HG02981 (cell line): ENCODE measurements around the gene PRR5L.
A peak's percentile ranks its signal among the peaks of the same experiment; 100 is the strongest.

ENCODE experiments used
- ATAC-seq: cut with Tn5 transposase; IDR thresholded peaks from one replicate; pipeline ENCODE4 v1.9.1; 2021; ENCODE audit warnings: mild to moderate bottlenecking, moderate library complexity; ENCODE audit not compliant: unreplicated experiment

PRR5L gene

GRCh38 chr11:36427079-36427478, 131.0 kb downstream of the PRR5L start:
- ATAC-seq = no peak

- no peak for ATAC-seq
Observed at GRCh38 chr11:36427876-36428275, 131.8 kb downstream of the PRR5L start.

- no peak for ATAC-seq
Observed at GRCh38 chr11:36431429-36432092, 135.5 kb downstream of the PRR5L start.

- ATAC-seq = no peak
Observed at GRCh38 chr11:36432093-36432469, 136.0 kb downstream of the PRR5L start.

- no peak for ATAC-seq
Observed at GRCh38 chr11:36432738-36433137, 136.7 kb downstream of the PRR5L start.

GRCh38 chr11:36436064-36436463, 140.0 kb downstream of the PRR5L start:
- no peak for ATAC-seq

- no peak for ATAC-seq
Observed at GRCh38 chr11:36436589-36436988, 140.5 kb downstream of the PRR5L start.

- no peak for ATAC-seq
Observed at GRCh38 chr11:36437413-36437812, 141.3 kb downstream of the PRR5L start.

GRCh38 chr11:36438126-36438525, 142.0 kb downstream of the PRR5L start:
- no peak for ATAC-seq

GRCh38 chr11:36441610-36442208, 145.6 kb downstream of the PRR5L start:
- peak; percentile 88 for ATAC-seq

GRCh38 chr11:36443661-36444060, 147.6 kb downstream of the PRR5L start:
- ATAC-seq = no peak

GRCh38 chr11:36446135-36446534, 150.0 kb downstream of the PRR5L start:
- no peak for ATAC-seq

GRCh38 chr11:36447514-36447913, 151.4 kb downstream of the PRR5L start:
- no peak for ATAC-seq

- ATAC-seq = no peak
Observed at GRCh38 chr11:36447947-36448346, 151.9 kb downstream of the PRR5L start.

- ATAC-seq = no peak
Observed at GRCh38 chr11:36449561-36450096, 153.5 kb downstream of the PRR5L start.

- peak; percentile 66 for ATAC-seq
Observed at GRCh38 chr11:36450110-36450572, 154.1 kb downstream of the PRR5L start.

GRCh38 chr11:36451045-36451444, 155.0 kb downstream of the PRR5L start:
- no peak for ATAC-seq

GRCh38 chr11:36451681-36452080, 155.6 kb downstream of the PRR5L start:
- no peak for ATAC-seq

- ATAC-seq = no peak
Observed at GRCh38 chr11:36452236-36452940, 156.3 kb downstream of the PRR5L start.

- no peak for ATAC-seq
Observed at GRCh38 chr11:36452961-36453360, 156.9 kb downstream of the PRR5L start.

GRCh38 chr11:36453678-36454077, 157.6 kb downstream of the PRR5L start:
- no peak for ATAC-seq

GRCh38 chr11:36454551-36454940, 158.5 kb downstream of the PRR5L start:
- ATAC-seq = no peak
